Epithelial cell of esophagus (primary cell): Measurements from ENCODE around the gene ASCC3.

Source experiments
- DNase-seq: peaks from one replicate; pipeline ENCODE4 v3.0.0; 2010; ENCODE audit warnings: low read depth
- H3K4me3 ChIP-seq: 2 replicates; pipeline ENCODE4 v1.5.1; 2011; ENCODE audit warnings: mild to moderate bottlenecking, low read length, control low read depth
- CTCF ChIP-seq: IDR thresholded peaks from 2 replicates; pipeline ENCODE4 v1.5.1; 2011; ENCODE audit warnings: low read depth, mild to moderate bottlenecking, low read length, control low read depth, inconsistent platforms; ENCODE audit not compliant: insufficient read depth; ENCODE audit errors: missing control alignments

Gene ASCC3

GRCh38 chr6:100475554-100476320 lies 405.4 kb downstream of the ASCC3 start:
- no peak overlapping the region for H3K4me3 ChIP-seq
- TF ChIP-seq CTCF: no peak

GRCh38 chr6:100473182-100473581 lies 407.9 kb downstream of the ASCC3 start:
- TF ChIP-seq CTCF: no peak
- no peak for DNase-seq
- no peak overlapping the region for H3K4me3 ChIP-seq

More at GRCh38 chr6:100475554-100476320, 405.4 kb downstream of the ASCC3 start:
- DNase-seq: peak; percentile 60

GRCh38 chr6:100472674-100473073 lies 408.5 kb downstream of the ASCC3 start:
- peak; percentile 85 for DNase-seq
- TF ChIP-seq CTCF: no peak
- no peak overlapping the region for H3K4me3 ChIP-seq

- no peak overlapping the region for H3K4me3 ChIP-seq
- no peak for TF ChIP-seq CTCF
- no peak for DNase-seq
These were observed 410.6 kb downstream of the ASCC3 start for GRCh38 chr6:100470422-100471120.

GRCh38 chr6:100469101-100469859 lies 411.8 kb downstream of the ASCC3 start:
- no peak overlapping the region for H3K4me3 ChIP-seq
- DNase-seq: no peak
- no peak for TF ChIP-seq CTCF

GRCh38 chr6:100468016-100468622 lies 413.0 kb downstream of the ASCC3 start:
- H3K4me3 ChIP-seq: no peak overlapping the region
- DNase-seq: no peak
- TF ChIP-seq CTCF: no peak
